Endometrium (tissue), 2 donors: ENCODE results near the gene PTMS.
"Not testable (repeated sequence)": the region's sequence is repeated elsewhere in the genome, so short reads cannot be mapped to it uniquely, and the experiment has no call there.

Source experiments
- FAIRE-seq: peaks from 2 replicates; lab custom pipeline; 2012; peaks lifted over from hg19 to GRCh38; lab: Jason Lieb, UNC
- donor health status: control.
- donor health status: control.

PTMS gene, protein sequence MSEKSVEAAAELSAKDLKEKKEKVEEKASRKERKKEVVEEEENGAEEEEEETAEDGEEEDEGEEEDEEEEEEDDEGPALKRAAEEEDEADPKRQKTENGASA

DNA sequence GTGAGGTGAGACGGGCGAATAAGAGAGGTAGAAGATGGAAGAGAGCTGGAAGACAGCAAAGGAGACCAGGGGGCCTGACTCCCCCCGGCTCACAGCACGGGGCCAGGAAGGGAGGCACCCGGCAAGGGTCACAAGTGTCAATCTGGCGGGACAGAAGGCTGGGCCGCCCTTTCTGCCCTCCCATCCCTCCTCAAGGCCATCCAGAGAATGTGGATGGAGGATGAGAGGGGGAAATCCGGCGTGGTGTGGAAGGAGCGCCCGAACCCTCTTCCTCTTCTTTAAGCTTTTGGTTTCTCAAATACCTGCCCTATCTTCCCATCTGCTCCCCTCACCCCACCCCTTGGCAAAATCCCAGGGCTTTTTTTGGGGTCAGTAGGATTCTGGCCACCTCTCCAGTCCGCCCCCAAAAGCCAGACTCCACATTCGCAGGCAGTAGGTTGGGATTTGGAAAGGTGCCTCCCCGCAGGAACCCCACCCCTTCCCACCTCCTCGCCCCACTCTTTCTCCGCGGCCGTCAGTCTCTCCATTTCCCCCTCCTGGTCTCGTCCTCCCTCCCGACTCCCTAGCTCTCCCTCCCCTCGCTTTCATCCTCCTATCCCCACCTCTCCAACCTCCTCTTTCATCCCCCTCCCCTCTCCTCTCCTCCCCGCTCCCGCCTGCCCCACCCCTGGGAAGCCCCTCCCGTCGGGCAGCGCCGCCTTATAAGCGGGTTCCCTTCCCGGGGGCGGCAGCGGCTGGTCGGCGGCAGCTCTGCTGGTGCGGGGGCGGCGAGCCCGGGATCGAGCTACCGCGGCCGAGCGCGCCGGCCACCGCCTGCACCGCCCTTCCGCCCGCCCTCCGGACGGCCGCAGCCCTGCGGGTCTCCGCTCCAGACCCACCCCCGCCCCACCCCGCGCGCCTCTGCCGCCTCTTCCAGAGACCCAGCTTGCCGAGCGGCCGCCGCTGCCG lies at the start of gene PTMS:
TSS of gene PTMS (plus strand) at position 730 of the 948 bp plus-strand sequence. CDS start 343 bp downstream, outside the sequence.
- no peak for FAIRE-seq

DNA sequence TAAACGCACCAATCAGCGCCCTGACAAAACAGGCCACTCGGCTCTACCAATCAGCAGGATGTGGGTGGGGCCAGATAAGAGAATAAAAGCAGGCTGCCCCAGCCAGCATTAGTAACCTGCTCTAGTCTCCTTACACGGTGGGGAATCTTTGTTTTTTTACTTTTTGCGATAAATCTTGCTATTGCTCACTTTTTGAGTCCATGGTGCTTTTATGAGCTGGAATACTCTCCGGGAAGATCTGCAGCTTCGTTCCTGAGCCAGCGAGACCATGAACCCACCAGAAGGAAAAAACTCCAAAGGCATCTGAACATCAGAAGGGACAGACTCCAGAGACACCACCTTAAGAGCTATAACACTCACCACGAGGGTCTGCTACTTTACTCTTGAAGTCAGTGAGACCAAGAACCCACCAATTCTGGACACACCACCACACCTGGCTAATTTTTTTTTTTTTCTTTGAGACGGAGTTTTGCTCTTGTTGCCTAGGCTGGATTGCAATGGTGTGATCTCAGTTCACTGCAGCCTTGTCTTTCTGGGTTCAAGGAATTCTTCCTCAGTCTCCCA lies 49.2 kb upstream of the PTMS start:
- FAIRE-seq: no peak

DNA sequence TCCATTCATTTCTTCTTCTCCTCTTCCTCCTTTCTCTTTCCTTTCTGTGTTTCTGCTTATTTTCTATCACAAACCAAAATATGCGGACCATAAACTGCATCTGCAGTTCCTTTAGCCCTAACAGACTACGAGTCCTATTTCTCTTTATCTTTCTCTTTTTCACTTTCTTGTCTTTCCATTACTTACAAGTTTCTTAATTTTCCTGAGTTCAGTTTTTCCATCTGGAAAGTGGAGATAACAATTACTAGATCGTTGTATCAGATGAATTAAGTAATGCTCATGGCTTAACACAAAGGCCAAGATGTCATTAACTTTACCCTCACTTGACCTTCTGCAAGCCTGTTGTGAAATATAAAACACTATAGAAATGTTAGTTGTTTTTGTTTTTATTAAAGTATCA lies 43.3 kb upstream of the PTMS start:
- FAIRE-seq: no peak

DNA sequence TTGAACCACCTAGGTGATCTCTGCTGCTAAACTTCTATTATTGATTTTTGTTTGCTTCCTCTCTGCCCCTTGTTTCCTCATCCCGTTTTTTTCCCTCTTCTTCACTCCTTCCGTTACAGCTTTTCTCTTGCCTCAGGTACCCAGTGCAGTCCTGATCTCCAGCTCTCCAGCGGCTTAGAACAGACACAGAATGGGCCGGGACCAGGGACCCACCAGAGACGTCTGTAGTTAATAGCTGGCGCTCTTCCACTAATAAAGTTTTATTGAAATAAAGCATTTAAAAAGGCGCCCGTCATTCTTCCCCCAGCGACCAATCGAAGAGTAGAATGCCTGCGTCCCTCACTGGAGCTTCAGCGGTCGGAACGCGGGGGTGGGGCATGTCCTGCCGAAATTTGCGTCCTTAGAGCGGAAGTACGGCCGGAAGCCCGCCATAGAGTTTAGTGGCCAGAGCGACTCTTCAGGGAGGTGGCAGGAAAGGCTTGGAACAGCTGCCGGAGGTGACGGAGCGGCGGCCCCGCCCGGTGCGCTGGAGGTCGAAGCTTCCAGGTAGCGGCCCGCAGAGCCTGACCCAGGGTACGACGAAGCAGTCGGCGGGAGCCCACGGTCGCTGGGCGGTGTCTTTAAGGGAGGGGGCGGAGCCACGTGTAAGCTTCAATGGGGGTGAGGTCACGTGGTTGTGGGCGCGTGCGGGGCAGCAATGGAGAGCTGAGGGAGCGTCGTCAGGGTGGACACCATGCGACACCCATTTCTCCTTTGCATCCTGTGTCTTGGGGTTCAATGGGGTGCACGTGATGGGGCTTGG lies 42.4 kb upstream of the PTMS start, which contains the start of gene COPS7A:
TSS of gene COPS7A (plus strand) at position 440 of the 802 bp plus-strand sequence. CDS start 611 bp downstream, outside the sequence.
- FAIRE-seq: peak; percentile 97

DNA sequence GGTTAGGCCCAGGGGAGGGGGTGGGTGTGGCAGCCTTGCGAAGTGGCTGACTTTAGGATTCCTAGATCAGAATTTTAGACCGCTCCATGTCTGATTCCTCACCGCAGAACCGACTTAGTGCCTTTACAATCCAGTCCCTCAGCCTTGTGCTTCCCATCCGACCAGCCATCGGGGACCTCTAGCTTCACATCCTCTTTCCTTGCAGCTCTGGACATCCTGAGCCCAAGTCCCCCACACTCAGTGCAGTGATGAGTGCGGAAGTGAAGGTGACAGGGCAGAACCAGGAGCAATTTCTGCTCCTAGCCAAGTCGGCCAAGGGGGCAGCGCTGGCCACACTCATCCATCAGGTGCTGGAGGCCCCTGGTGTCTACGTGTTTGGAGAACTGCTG lies 41.8 kb upstream of the PTMS start:
- no peak for FAIRE-seq

DNA sequence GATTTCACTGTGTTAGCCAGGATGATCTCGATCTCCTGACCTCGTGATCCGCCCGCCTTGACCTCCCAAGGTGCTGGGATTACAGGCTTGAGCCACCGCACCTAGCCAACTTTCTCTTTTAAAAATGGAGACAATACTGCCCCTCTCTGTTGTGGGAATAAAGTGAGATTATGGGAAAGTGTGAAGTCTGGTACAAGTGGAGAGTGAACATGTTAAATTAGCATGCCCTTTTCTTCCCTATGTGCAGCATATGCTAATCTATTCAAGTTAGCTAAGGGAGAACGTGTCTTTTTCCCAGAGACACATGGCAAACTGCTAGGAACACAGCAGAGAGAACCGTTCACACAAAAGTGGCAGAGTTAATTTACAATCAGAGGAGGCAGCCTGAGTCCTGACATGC lies 40.8 kb upstream of the PTMS start:
- FAIRE-seq: no peak

DNA sequence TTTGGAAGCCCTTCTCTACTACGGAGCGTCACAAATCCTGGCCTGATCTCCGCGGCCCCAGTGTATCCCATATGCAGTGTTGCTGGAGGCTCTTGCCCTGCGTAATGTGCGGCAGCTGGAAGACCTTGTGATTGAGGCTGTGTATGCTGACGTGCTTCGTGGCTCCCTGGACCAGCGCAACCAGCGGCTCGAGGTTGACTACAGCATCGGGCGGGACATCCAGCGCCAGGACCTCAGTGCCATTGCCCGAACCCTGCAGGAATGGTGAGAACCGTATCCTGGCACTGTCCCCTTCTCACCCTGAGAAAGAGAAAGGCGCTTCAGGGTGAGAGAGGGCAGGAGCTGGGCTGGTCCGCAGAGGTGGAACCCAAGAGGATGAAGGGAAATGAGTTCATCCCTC lies 37.0 kb upstream of the PTMS start:
- no peak for FAIRE-seq

DNA sequence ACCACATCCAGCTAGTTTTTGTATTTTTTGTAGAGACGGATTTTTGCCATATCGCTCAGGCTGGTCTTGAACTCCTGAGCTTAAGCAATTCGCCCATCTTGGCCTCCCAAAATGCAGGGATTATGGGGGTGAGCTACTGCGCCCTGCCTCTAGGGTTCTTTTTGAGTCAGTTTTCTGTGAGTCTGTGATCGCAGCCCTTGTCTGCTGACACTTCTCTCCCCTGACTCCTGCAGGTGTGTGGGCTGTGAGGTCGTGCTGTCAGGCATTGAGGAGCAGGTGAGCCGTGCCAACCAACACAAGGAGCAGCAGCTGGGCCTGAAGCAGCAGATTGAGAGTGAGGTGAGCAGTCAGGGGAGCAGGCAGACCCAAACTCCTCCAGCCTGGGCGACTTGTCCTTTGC lies 36.0 kb upstream of the PTMS start:
- FAIRE-seq: no peak

DNA sequence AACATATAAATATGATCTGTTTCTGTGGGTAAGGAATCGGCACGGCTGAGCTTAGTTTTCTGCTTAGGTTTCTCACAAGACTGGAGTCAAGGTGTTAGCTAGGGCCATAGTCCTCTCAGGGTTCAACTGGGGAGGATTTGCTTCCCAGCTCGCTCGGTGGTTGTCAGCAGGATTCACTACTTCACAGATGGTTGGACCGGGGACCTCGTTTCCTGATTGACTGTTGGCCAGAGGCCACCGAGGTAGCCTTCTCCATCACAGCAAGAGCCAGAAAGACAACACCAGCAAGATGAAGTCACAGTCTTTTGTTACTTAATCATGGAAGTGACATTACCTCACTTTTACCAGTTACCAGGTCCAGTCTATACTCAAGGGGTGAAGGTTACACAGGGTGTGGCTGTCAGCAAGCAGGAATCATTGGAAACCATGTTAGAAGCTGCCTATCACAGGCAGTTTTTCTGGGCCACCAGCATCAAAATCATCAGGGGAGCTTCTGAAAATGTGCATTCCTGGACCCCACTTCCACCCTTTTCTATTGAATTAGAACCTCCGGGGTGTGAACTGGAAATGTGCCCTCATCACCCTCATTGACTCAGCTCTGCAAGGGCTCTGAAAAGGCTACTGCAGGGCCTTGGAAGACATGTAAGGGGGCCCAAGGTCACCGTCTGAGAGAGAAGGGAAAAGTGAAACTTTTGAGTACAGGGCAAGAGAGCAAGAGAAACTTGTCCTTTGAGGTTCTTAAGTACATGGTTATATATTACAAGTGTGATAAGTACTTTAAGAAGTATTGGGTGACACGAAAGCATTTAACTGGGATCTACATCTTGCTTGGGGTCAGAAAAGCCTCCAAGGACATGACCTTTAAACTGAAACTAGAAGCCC lies 31.4 kb upstream of the PTMS start:
- FAIRE-seq: no peak

DNA sequence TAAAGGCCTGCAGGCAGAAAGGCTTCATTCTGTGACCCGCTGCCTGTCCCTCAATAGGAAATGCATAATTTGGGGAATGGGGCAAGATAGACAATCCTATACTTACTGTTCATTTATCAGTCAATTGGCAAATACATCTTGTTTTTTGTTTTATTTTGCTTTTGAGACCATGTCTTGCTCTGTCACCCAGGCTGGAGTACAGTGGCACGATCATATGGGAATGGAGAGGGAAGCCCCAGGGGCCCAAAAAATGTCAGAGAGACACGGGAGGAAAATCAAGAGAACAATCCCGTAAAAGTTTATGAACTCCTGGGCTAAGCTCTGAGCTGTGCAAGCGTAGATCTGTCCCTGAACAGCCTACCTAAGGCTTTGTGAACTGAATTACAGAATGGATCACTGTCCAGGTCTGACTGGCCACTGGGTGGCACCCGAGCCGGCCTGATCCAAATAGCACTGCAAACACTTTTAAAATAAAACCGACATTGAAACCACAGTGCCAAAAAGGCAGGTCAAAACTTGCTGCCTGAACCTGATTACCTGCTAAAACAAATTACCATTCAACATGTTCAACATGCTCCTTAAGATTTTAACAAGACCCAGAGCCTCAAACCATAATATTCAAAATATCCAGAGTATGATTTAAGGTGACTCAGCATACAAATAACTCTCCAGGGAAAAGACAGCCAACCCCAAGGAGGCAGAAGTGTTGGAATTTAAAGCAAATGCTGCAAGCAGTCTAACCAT lies 30.5 kb upstream of the PTMS start:
- peak; percentile 12 for FAIRE-seq

DNA sequence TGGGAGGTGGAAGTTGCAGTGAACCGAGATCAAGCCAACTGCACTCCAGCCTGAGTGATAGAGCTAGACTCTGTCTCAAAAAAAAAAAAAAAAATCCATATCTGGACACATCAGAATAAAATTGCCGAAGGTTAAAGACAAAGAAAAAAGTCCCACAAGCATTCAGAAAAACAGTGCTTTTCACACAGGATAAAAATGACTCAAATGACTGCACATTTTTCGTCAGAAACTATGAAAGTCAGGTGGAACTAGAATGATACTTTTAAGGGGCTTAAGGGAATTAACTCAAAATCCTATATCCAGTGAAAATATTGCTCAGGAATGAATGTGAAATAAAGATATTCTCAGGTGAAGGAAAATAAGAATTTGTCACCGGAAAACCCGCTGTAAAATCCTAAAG lies 29.4 kb upstream of the PTMS start:
- no peak for FAIRE-seq

DNA sequence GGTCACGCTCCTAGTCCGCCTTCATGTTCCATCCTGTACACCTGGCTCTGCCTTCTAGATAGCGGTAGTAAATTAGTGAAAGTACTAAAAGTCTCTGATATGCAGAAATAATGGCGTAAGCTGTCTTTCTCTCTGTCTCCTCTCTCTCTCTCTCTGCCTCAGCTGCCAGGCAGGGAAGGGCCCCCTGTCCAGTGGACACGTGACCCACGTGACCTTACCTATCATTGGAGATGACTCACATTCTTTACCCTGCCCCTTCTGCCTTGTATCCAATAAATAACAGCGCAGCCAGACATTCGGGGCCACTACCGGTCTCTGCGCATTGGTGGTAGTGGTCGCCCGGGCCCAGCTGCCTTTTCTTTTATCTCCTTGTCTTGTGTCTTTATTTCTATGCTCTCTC lies 24.1 kb upstream of the PTMS start:
- FAIRE-seq: not testable (repeated sequence)

DNA sequence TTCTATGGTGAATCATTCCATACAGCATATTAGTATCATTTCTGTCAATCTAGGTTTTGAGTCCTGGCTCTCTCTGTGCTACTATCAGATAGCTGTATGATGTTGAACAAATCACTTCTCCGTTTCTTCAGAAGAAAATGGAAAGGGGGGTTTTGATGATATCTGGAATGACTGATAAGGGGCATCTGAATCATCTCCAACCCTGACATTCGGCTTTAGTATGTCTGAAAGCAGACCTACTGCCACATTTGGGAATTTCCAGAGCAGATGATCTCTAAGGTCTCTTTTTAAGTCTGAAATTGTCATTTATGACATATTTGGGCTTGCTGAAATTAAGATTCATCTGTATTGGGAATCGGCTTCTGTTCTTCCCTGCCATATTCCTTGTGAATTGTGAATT lies 23.3 kb upstream of the PTMS start:
- FAIRE-seq: no peak

DNA sequence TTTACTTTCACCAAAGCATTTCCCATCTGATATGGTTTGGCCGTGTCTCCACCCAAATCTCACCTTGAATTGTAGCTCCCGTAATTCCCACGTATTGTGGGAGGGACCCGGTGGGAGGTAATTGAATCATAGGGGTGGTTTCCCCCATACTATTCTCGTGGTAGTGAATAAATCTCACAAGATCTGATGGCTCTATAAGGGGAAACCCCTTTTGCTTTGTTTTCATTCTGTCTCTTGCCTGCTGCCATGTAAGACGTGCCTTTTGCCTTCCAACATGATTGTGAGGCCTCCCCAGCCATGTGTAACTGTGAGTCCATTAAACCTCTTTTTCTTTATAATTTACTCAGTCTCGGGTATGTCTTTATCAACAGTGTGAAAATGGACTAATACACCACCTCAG lies 22.9 kb upstream of the PTMS start:
- FAIRE-seq: not testable (repeated sequence)

DNA sequence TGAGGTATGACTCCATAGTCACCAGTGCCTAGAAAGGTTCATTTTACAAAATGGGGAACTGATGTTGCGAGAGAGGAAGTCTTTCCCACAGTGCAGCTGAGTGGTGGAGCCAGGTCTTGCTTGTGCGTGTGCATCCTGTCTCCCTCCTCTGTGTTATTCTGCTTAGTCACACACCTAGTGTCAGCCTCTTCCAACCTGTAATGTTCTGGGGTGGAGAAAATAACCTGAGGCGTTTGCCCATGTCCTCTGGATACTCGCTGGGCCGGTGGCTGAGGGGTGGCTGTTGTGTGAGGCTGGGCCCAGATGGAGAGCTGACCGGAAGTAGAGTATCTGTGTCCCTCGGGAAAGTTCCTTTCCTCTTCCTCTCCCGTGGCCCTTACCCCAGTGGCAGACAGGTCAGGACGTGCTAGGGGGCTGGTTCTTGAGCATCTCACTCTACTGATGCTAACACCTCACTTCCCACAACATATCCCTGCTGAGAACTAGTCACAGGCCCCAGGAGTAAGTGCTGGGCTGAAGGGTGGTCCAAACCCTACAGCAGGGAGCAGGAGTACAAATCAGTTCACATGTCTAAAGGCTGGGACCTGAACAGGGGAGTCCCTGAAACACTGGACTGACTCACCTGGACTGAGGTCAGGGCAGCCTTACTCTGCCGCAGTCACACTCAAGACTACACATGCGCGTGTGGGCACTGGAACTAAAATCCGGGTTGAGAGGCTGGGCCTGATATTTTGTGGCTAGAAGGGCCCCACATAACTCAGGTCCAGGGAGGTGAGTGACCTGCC lies 20.2 kb upstream of the PTMS start:
- FAIRE-seq: no peak

DNA sequence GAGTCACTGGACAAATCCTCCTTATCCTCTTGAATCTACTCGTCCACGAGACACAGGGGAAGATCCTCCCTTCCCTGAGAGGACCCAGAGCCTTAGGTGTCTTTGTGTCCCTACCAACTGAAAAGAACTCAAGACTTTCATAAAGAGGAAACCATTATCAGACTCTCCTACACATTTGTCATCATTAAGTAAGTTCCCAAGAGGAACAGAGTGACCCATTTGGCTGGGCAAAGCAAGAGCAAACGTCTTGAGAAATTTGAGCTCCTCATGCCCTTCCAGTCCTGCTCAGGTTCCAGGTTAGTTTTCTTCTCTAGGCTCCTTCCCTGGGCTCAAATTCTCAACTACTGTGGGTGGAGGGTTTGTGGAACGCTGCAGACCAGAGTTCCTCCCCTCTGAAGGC lies 18.9 kb upstream of the PTMS start:
- FAIRE-seq: no peak

DNA sequence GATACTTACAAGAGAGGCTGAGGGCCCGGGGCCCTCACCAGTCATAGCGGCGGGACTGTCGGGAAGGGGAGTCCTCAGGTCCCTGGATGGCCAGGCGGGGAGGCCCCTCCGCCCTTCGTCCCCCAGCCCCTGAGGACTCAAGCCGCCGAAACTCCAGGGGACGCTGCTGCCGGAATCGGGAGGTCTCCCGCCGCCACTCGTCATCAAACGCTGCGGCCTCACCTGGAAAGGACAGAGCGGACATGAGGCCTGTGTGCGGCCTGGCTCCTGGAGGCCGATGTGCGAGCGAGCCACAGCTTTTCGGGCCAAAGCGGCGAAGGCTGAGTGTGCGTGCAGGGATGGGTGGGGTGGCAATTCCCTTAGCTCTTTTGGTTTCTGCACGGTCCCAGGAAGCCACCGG lies 17.4 kb upstream of the PTMS start:
- FAIRE-seq: no peak

DNA sequence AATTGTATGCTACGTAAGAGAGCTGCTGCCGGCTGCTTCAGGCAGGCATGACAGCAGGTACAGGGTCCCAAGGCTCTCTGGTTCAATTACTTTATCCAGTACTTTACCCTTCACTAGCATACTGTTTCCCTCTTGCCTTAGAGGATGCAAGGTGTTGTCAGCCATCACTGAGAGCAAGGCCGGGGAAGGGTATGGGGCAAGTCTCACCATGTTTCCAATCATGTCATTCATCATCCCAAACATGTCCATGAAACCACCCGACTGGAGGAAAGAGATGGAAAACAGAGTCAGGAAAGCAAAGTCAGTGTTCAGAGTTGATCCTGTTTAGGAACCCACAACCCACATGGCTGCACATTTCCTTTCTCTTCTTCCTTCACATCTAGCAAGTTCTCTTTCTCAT lies 15.7 kb upstream of the PTMS start:
- FAIRE-seq: no peak

DNA sequence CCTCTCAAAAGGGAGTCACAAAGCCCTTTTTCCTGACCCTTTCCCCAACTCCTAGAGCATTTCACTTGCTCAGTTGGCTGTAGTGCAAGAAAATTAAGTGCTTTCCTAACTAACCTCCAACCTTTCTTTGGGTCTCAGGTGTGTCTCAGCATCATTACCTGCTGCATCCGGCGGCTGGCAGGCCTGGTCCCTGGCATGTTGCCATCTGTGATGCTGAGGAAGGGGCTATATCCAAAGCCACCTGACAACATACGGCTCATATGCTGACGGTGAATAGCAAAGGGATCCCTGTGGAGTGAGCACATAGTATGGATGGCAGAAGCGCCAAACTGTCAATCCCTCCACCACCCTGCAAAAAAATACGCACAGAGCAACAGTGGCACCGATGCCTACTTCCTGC lies 14.4 kb upstream of the PTMS start:
- FAIRE-seq: no peak
